Retinal pigment epithelial cell (primary cell): ENCODE results near the gene SEMA4B.

ENCODE experiments used
- DNase-seq: peaks from one replicate; pipeline ENCODE4 v3.0.0-alpha.2; 2010; ENCODE audit warnings: low read depth
- H3K4me3 ChIP-seq: 2 replicates; pipeline ENCODE4 v1.5.1; 2011; ENCODE audit warnings: mild to moderate bottlenecking, low read length, control low read depth, moderate library complexity
- CTCF ChIP-seq: conservative IDR thresholded peaks from 2 replicates; pipeline ENCODE4 v1.5.1; 2011; ENCODE audit warnings: low read depth, low read length, control low read depth, inconsistent platforms

SEMA4B gene

GRCh38 chr15:90167121-90167520 is 34.0 kb upstream of the SEMA4B start:
- H3K4me3 ChIP-seq, result no peak overlapping the region
- DNase-seq, result no peak
- TF ChIP-seq CTCF, result no peak

GRCh38 chr15:90171623-90172022 is 29.5 kb upstream of the SEMA4B start:
- TF ChIP-seq CTCF, result no peak
- no peak overlapping the region for H3K4me3 ChIP-seq
- DNase-seq, result no peak

DNA sequence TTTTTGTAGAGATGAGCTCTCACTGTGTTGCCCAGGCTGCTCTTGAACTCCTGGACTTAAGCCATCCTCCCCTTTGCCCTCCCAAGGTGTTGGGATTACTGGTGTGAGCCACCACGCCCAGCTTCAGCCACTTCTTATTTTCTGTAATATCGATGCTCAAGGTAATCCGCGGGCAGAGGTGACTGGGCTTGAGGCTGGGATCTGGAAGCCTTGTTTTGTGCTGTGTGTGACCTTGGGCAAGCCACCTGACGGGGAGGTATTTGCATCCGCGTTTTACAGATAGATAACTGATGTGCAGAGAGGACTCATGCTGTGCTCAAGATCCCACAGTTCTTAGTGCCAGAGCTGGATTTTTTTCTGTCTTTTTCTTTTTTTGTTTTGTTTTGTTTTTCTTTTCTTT is 27.8 kb upstream of the SEMA4B start:
- TF ChIP-seq CTCF, result no peak
- no peak for DNase-seq
- no peak overlapping the region for H3K4me3 ChIP-seq

DNA sequence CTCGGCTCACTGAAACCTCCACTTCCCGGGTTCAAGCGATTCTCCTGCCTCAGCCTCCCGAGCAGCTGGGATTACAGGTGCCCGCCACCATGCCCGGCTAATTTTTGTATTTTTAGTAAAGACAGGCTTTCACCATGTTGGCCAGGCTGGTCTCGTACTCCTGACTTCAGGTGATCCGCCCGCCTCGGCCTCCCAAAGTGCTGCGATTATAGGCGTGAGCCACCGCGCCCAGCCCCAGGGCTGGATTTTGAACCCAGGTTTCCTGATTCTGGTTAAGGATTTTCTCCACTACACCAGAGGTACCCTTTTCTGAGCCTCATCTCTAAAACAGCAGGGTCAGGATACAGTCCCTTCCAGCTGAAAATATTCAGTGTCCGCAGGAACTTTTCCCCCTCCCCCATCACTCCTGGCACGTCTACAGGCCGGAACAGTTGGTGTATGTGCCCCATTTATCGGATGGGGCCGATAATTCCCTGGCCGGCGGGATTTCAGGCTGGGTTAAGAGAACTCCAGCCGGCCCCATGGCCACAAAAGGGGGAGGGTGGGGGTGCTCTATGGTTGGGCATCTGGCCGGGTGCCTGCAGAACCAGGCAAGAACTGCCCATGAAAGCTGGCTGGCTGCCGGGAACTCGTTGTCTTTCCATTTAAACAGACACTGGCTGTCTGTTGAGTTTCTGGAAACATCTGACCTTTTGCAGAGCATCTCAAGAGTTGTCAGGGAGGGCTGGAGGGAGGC is 26.8 kb upstream of the SEMA4B start:
- H3K4me3 ChIP-seq, result no peak overlapping the region
- DNase-seq, result no peak
- no peak for TF ChIP-seq CTCF

DNA sequence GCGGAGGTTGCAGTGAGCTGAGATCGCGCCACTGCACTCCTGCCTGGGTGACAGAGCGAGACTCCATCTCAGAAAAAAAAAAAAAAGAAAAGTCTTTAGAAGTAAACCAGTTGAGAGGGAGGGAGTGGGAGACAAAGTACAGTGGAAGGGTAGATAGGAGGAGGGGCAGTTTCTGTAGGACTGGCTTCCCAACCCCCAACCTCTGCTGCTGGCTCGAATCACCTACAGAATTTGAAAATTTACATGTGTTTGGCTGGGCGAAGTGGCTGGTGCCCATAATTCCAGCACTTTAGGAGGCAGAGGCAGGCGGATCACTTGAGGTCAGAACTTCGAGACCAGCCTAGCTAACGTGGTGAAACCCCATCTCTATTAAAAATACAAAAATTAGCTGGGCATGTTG is 24.1 kb upstream of the SEMA4B start:
- no peak for TF ChIP-seq CTCF
- no peak overlapping the region for H3K4me3 ChIP-seq
- DNase-seq, result no peak

DNA sequence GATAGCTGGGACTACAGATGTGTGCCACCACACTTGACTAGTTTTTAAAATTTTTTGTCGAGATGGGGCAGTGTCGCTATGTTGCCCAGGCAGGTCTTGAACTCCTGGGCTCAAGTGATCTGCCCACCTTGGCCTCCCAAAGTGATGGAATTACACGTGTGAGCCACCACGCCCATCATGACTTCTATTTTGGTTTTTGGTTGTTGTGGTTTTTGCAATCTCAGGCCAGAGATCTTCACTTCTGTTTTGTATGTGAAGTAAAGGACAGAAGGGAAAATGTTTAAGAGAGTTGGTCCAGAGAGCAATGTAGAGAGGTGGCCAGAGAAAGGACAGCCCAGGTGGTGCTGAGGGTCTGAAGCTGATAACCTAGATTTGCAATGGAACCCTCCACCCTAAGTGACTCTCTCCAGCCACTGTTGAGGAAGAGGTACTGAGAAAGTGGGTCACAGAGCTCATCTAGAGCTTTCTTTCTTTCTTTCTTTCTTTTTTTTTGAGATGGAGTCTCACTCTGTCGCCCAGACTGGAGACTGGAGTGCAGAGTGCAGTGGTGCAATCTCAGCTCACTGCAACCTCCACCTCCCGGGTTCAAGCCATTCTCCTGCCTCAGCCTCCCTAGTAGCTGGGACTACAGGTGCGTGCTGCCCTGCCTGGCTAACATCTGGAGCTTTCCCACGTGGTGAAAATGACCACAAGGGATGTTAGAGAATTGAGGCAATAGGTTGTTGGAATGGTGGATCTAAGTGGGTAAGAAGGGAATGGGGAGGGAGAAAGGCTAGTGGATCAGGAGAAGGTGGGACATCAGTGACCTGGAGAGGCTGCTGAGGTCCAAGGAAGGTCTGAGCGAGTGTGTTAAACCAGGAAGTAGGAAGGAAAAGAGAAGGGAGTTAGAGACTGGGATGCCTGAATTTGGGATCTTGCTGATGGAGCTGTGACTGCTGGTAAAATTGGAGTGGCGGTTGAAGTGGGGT is 22.4 kb upstream of the SEMA4B start:
- TF ChIP-seq CTCF, result no peak
- DNase-seq, result no peak
- H3K4me3 ChIP-seq, result no peak overlapping the region
